GM19468 (cell line): ENCODE results near the gene EPHB1.
"Not testable (repeated sequence)": the region's sequence is repeated elsewhere in the genome, so short reads cannot be mapped to it uniquely, and the experiment has no call there.

Experiments used
- ATAC-seq: cut with Tn5 transposase; IDR thresholded peaks from one replicate; pipeline ENCODE4 v1.9.1; 2021; ENCODE audit warnings: mild to moderate bottlenecking, moderate library complexity, moderate number of reproducible peaks; ENCODE audit not compliant: unreplicated experiment; ENCODE audit errors: extremely low read depth

Gene EPHB1

DNA sequence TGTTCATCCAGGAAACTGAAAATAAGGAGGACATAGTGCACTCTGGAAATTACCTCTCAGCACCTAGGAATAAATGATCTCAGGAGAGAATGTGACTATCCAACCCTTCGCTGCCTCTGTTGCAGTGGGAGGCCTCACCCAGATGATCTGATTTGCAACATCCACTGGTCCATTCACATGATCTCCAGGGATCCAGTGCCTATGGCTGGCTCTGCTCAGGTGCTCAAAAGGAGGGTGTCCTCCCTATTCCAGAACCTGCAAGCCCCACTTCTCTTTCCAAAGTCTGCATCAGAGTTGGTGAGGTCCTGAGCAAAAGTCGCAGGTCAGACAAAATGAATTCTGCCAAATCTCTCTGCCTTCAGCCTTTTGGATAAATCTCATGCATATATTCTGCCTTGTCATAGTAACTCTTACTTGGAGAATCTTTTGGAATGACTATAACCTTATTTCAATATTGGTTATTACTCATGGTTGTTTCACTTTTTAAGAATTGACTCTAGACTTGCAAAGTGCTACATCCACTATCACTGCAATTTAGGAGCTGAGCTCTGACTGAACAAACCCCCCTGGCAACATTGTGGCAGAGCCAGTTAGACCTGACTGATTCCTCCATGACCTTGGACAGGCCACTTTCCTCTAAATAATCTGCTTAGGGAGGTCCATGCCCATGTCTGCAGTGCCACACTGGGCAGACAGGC is 295.1 kb downstream of the EPHB1 start:
- ATAC-seq = no peak

DNA sequence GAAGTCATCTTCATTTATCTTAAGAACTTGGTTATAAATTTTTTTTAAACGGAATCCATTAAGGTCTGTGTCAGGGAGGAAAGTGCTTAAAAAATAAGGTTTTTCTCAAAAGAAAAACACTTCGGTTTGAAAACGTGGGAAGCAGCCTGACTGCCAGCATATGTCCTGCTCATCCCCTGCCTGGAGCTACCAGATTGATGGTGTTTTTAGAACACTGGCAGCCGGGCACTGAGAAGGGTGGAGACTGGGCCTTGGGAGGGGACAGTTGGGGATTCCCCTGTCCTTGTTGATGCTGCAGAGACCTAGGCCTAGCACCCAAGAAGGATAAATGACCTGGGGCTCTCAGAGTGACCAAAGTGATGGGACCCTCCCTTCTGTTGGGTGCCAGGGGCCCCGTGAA is 296.9 kb downstream of the EPHB1 start:
- no peak for ATAC-seq

DNA sequence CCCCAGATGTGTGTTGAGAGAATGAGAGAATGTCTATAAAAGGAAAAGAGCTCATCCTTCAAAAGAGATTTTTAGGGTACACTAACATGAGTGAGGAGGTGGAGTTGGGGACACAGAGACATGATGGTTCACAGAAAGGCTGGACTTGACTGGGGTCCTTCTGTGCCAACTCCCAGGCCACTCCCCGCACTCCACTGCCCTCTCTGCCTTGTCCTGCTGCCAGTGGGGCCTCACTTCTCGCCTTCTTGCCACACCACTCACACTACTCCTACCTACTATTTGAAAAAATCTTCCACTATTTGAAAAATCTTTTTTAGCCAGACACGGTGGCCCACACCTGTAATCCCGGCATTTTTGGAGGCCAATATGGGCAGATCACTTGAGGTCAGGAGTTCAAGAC is 298.1 kb downstream of the EPHB1 start:
- no peak for ATAC-seq

DNA sequence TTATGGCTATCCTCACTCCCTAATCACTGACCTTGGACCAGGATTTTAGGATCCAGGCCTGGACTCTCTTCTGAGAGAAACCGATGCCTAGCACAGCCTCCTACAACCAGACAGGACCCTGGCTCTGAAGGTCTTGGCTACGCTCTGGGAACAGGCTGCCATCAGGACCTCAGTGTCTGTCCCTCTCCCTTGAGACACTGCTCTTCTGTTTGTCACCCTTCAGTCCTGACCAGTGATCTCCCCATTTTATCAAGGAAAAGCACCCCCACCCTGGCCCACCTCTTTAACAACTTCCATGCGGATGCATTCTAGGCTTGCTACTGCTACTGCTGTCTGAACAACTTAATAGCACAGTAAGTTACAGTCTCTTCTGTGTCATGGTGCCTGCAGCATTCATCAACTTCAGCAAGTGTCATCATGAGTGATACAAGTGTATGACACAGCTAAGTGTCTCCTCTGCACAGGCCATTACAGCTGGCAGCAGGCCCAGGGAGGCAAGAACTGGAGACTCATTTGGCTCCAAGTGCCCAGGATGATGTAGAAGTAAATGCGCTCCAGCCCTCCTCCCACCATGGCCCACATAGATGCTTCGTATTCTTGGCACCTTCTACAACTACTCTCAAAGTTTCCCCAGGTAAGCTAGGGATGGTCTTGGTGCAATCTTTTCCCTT is 302.4 kb downstream of the EPHB1 start:
- ATAC-seq = no peak

- no peak for ATAC-seq
Measured at GRCh38 chr3:135099734-135100355, 304.8 kb downstream of the EPHB1 start.

DNA sequence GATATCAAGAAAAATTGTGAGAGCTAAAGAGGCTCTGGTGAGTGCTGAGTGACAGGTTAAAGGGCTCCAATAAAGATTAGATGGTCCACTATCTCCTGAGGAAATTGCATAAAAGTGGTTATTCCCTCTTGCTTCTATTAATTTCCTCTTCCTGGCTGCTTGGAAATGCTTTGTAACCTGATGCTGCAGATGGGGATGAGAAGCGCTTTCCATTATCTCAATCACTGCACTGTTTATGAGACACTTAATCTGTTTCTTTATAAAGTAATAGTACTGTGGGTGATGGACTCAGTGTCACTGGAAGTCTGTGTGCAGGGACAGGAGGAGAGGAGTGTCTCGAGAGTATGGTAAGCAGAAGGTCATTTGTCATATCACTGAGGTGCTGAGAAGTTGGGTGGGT is 305.3 kb downstream of the EPHB1 start:
- ATAC-seq = no peak

DNA sequence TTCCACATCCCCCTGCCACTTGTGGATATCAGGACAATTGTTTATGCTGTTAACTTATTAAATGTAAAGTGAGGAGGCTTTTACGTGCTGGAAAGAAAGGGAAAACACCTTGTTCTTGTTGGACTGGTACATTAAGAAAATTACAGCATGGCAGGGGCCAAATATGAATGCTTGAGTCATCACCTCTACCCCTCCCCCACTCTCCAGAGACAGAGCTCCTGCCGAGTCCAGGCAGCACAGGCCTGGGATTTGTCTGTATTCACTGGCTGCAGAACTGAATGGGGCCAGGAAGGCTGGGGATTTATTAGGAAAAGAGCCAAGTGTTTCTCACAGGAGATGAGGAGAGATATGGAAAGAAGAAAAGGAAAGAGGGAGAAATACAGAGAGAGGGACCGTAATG is 308.9 kb downstream of the EPHB1 start:
- no peak for ATAC-seq

- ATAC-seq = no peak
Measured at GRCh38 chr3:135106445-135106844, 311.4 kb downstream of the EPHB1 start.

DNA sequence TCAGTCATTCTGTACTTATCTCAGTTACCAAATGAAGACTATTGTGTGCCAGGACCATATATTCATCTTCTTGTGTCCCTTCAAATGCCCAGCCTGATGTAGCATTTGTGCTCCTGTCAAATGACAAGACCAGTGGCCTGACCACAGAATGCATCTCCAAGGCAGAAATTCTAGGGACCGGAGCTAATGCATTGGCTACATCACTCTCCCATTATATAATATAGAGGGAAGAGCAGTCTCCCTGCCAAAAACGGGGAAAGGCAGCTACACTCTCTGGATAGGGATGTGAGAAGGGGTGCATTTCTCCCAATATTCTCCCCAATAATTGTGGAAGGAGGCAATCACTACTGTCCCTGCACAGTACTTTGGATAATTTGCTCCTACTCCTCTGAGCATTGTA is 312.0 kb downstream of the EPHB1 start:
- ATAC-seq = no peak

GRCh38 chr3:135109681-135110080 is 314.6 kb downstream of the EPHB1 start:
- ATAC-seq = no peak

GRCh38 chr3:135114551-135114950 is 319.5 kb downstream of the EPHB1 start:
- not testable (repeated sequence) for ATAC-seq

GRCh38 chr3:135117977-135118376 is 322.9 kb downstream of the EPHB1 start:
- ATAC-seq = no peak

DNA sequence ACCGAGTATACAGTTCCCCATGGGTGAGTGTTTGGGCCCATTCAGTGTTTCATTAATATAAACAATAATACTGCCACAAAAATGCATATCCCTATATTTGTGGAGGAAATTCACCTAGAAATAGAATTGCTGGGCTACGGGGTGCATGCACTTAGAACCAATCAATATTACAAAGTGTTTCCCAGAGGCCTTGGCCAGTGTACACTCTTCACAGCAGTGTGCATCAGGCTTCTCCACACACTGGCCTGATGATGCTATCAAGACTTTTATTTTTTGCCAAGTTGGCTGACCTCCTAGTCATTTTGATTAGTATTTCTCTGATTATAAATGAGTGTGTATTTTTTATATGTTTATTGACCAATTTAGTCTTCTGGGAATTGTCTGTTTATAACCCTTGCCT is 323.7 kb downstream of the EPHB1 start:
- ATAC-seq = no peak

DNA sequence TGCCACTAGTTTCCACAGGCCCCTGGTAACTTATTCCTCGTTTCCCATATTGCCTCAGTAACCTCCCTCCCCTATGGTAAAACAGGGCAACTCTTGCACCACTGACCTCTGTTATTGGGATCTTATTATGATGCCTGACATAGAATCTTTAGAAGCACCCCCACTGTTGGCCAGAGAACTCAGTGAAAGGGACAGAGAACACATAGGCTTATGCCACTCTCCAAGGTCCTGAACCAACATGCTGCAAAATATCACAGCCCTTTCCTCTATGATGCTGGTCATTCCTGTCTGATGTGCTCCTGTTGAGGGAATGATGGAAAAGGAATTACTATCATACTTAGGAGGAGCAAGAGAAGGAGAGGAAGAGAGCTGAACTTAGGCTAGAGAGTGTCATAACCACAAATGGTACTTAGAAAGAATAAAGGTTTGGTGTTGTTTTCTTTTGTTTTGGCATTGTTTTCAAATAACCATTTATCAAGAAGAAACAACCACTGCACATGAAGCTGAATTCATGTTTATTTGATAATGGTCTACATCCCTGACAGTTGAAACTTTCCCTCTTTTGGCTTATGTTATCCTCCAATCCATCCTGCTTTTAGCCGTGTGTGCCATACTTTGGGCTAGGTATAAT is 330.2 kb downstream of the EPHB1 start:
- no peak for ATAC-seq

DNA sequence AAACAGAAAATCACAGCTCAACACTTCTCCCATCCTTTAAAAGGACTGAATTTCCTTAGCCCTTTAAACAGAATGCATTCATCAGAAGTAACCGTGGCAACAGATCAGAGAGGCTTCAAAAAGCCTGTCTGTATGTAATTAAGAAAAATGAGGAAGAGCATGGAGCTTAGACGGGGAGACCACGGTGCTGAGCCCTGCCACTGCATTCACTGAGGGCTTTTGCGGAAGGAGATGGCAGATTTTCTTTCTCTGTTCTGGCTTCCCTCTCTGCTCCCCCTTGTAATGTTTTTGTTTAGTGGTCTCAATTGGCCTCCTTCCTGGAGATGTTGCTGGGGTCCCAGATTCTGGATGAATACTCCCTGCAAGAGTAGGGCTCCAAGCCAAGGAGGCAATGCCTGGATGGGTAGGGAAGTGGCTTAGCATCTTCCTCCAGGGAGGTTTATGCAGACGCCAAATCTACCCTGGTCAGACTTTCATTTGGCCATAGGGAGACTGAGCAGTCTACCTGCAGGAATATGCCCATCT is 332.9 kb downstream of the EPHB1 start:
- no peak for ATAC-seq

DNA sequence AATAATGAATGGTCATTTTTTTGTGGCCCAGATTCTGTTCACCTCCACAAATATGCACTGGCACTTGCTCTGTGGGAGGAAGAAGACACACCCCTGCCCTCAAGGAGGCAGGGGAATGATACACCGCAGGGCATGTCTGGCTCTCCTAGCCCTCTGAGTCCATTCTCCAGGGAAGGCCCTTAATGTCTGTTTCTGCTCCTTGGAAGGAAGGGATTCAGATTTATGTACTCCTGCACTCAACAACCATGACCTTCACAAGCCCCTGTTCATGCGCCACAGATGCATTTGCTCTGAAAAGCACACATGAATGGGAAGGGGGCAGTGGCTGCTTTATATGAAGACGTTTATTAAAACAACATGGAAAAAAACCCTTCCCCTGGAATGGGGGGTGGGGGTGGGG is 333.8 kb downstream of the EPHB1 start:
- ATAC-seq = no peak

DNA sequence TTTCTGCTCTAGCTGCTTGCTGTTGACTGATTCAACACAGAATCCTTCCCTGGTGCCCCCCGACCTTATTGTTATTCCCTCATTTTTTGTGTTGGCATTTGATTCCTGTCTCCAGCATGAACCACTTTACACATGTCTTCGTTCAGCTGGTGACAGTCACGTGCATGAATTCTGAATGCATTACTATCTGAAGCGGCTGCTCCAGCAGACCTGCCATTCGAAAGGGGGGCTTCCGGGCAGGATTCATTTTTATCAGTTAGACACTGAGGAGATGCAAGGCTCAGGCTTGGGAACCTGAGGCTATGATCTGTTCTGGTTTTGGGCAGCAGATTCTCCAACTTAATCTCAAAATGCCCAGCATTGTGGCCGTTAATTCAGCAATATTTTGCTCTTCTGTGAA is 336.2 kb downstream of the EPHB1 start:
- ATAC-seq = no peak

- ATAC-seq = no peak
Measured at GRCh38 chr3:135133905-135134683, 339.0 kb downstream of the EPHB1 start.

GRCh38 chr3:135134684-135135075 is 339.6 kb downstream of the EPHB1 start:
- no peak for ATAC-seq

DNA sequence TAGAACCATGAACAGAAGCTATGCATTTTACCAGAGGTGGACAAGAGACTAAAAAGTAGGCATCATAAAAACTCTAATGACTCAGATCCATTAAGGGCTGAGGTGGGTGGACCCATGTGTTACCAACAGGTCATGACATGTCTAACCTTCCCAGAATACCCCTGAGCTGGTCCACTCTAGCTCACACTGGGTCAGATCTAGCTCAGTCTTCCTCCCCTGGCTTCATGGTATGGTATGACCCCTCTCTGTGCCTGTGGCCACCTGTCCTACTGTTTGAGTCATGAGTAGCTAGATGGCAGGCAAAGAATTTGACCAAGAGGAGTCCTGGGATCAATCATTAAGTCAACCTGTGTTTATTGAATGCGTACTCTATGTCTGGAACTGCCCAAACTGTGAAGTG is 340.4 kb downstream of the EPHB1 start:
- ATAC-seq = no peak
